GM19468 (cell line): ENCODE measurements around the gene RERE.

ENCODE experiments used
- ATAC-seq: cut with Tn5 transposase; IDR thresholded peaks from one replicate; pipeline ENCODE4 v1.9.1; 2021; ENCODE audit warnings: mild to moderate bottlenecking, moderate library complexity, moderate number of reproducible peaks; ENCODE audit not compliant: unreplicated experiment; ENCODE audit errors: extremely low read depth

Gene RERE

GRCh38 chr1:8314346-8315280 lies 502.8 kb downstream of the RERE start:
- no peak for ATAC-seq

- no peak for ATAC-seq
These were observed 504.2 kb downstream of the RERE start for GRCh38 chr1:8313231-8313630.

GRCh38 chr1:8312235-8313218 lies 504.9 kb downstream of the RERE start:
- no peak for ATAC-seq

GRCh38 chr1:8311068-8311718 lies 506.2 kb downstream of the RERE start:
- no peak for ATAC-seq

DNA sequence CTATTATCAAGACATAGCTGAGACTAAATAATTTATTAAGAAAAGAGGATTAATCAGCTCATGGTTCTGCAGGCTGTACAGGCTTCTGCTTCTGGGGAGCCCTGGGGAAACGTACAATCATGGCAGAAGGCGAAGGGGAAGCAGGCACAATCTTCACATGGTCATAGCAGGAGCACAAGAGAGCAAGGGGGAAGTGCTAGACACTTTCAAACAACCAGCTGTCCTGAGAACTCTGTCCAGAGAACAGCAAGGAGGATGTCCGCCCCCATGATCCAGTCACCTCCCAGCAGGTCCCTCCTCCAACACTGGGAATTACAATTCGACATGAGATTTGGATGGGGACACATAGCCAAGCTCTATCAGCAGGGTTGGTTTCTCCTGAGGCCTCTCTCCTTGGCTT lies 509.8 kb downstream of the RERE start:
- ATAC-seq, result no peak

GRCh38 chr1:8303876-8304275 lies 513.6 kb downstream of the RERE start:
- no peak for ATAC-seq

- ATAC-seq, result no peak
These were observed 514.3 kb downstream of the RERE start for GRCh38 chr1:8303141-8303540.
